ENCODE data around the gene DEGS2.

DEGS2 gene

DNA sequence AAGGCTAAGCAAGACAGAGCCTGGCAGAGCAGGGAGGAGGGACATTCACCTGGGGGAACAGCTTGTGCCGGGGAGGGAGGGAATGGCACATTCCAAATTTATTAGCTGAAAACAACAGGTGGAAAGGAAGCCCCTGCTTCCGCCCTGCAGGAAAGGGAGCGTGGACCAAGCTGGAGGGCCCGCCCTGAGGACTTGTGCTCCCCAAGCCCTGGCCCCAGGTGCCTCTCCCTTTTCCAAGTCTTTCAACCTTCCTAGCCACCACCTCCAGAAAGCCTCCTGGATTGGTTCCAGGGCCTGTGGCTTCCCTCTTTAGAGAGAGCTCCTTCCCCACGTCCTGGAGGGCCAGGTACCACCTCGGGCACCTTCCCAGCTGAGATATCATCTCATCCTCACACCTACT lies 2.7 kb downstream of the DEGS2 start:
- ATAC-seq (ENCODE audit: insufficient read depth, low read depth) (no peak), DNase-seq (no peak)
- TF ChIP-seq EZH2 (IDR thresholded peaks at IDR 0.05; ENCODE audit: borderline replicate concordance, low read depth, low read length, severe bottlenecking): no peak
- TF ChIP-seq, protein P1, sequence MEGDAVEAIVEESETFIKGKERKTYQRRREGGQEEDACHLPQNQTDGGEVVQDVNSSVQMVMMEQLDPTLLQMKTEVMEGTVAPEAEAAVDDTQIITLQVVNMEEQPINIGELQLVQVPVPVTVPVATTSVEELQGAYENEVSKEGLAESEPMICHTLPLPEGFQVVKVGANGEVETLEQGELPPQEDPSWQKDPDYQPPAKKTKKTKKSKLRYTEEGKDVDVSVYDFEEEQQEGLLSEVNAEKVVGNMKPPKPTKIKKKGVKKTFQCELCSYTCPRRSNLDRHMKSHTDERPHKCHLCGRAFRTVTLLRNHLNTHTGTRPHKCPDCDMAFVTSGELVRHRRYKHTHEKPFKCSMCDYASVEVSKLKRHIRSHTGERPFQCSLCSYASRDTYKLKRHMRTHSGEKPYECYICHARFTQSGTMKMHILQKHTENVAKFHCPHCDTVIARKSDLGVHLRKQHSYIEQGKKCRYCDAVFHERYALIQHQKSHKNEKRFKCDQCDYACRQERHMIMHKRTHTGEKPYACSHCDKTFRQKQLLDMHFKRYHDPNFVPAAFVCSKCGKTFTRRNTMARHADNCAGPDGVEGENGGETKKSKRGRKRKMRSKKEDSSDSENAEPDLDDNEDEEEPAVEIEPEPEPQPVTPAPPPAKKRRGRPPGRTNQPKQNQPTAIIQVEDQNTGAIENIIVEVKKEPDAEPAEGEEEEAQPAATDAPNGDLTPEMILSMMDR (IDR thresholded peaks at IDR 0.05; ENCODE audit: borderline replicate concordance, extremely low read depth, low read length, poor library complexity, severe bottlenecking): no peak
- Histone ChIP-seq H3K9me3 (ENCODE audit: insufficient read depth, low read length, severe bottlenecking) (peaks cover 11% of the 10 kb centered on the region), H3K36me3 (ENCODE audit: insufficient read depth, low read length) (no peaks in the 10 kb centered on the region), H3K4me1 (ENCODE audit: insufficient read depth, low read length) (no peaks in the 10 kb centered on the region), H3K9ac (ENCODE audit: low read depth, low read length) (no peak overlapping the region), H2AFZ (ENCODE audit: low read depth, low read length) (no peak overlapping the region), H3K27me3 (ENCODE audit: insufficient read depth, low read length, poor library complexity) (no peaks in the 10 kb centered on the region), H3K79me2 (ENCODE audit: insufficient read depth, low read length) (no peaks in the 10 kb centered on the region), H3K27ac (ENCODE audit: low read length) (no peak overlapping the region), H3K4me2 (ENCODE audit: insufficient read depth, low read length) (no peak overlapping the region), H3K4me3 (ENCODE audit: low read depth in 1 of 2, low read length in 2 of 2) (no peak overlapping the region), H4K20me1 (ENCODE audit: insufficient read depth, low read length) (no peaks in the 10 kb centered on the region)

DNA sequence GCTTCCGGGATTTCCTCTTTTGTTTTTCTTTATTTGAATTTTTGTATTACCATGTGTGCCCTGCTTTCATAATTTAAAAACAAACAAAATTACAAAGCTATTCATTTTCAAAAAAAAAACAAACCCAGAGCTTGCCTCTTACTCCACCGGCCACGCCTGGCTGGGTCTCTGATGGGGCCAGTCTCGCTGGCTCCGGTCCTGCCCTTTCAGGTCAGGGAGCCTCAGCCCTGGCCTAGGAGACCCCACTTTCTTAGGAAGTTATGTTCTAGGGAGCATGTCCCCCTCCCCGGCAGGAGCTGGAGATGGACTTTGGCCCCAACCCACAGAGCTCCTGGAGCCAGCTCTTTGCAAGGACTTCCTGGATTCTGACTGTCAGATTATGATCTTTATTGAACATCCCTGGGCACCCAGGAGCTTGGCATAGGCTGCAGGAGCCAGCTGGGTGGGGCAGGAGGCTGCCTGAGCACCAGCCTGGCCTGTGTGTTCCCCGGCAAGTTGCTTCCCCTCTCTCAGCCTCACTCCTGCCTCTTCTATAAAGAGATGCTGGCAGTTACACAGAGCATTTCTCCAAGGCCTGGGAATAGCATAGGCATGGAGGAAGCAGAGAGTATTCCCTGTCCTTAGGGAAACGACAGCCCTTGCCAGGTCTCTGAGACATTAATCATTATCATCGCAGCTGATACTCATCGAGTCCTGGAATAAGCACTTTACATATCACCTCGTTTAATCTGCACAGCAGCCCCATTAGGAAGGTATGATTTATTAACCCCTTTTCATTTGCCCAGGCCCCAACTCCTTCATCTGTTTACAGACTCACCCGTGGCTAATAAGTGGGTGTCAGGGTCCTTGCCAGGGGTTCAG lies 3.5 kb downstream of the DEGS2 start:
- Histone ChIP-seq H3K4me2 (ENCODE audit: insufficient read depth, low read length) (no peak overlapping the region), H4K20me1 (ENCODE audit: insufficient read depth, low read length) (no peaks in the 10 kb centered on the region), H3K27ac (ENCODE audit: low read length) (no peak overlapping the region), H3K79me2 (ENCODE audit: insufficient read depth, low read length) (no peaks in the 10 kb centered on the region), H3K9ac (ENCODE audit: low read depth, low read length) (no peak overlapping the region), H3K9me3 (ENCODE audit: insufficient read depth, low read length, severe bottlenecking) (peaks cover 11% of the 10 kb centered on the region), H2AFZ (ENCODE audit: low read depth, low read length) (no peak overlapping the region), H3K27me3 (ENCODE audit: insufficient read depth, low read length, poor library complexity) (no peaks in the 10 kb centered on the region), H3K36me3 (ENCODE audit: insufficient read depth, low read length) (no peaks in the 10 kb centered on the region), H3K4me3 (ENCODE audit: low read depth in 1 of 2, low read length in 2 of 2) (no peak overlapping the region), H3K4me1 (ENCODE audit: insufficient read depth, low read length) (no peaks in the 10 kb centered on the region)
- TF ChIP-seq EZH2 (IDR thresholded peaks at IDR 0.05; ENCODE audit: borderline replicate concordance, low read depth, low read length, severe bottlenecking): no peak
- TF ChIP-seq, protein P1 (IDR thresholded peaks at IDR 0.05; ENCODE audit: borderline replicate concordance, extremely low read depth, low read length, poor library complexity, severe bottlenecking): no peak
- DNase-seq (no peak), ATAC-seq (ENCODE audit: insufficient read depth, low read depth) (no peak)

DNA sequence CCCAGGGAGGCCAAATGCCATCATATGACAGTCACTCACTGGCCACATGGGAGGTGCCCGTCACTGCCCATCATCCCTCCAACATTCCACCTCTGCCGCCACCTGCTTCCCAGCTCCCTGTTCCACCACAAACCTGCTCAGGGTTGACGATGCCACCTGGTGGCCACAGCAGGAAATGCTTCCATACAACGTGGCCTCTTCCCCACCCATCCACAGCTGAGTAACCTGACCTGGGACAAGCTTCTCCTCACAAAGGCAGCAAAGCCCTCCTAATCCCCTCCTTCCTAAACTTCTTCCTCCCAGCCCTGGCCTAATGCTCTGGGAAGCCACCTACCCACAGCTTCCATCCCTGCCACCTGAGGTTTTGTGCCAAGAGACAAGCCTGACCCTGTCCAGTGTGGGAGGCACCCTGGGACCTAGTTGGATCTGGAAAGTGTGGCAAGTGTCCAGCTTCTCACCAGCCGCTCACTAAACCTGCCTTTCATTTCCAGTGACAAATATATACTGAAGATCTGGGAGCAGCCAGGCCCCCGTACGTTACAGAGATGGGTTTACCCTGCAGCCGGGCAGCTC lies 4.3 kb downstream of the DEGS2 start:
- ATAC-seq (ENCODE audit: insufficient read depth, low read depth) (0 out of 3 replicates have a peak, but pooled peaks have one; percentile 21), DNase-seq (peak; percentile 49)
- H2AFZ ChIP-seq (ENCODE audit: low read depth, low read length): no peak overlapping the region

More for the DNA sequence above, 4.3 kb downstream of the DEGS2 start:
- Histone ChIP-seq H3K27ac (ENCODE audit: low read length) (no peak overlapping the region), H3K9me3 (ENCODE audit: insufficient read depth, low read length, severe bottlenecking) (peaks cover 11% of the 10 kb centered on the region), H3K79me2 (ENCODE audit: insufficient read depth, low read length) (no peaks in the 10 kb centered on the region), H4K20me1 (ENCODE audit: insufficient read depth, low read length) (no peaks in the 10 kb centered on the region), H3K9ac (ENCODE audit: low read depth, low read length) (no peak overlapping the region), H3K4me1 (ENCODE audit: insufficient read depth, low read length) (no peaks in the 10 kb centered on the region), H3K36me3 (ENCODE audit: insufficient read depth, low read length) (no peaks in the 10 kb centered on the region), H3K4me3 (ENCODE audit: low read depth in 1 of 2, low read length in 2 of 2) (no peak overlapping the region), H3K27me3 (ENCODE audit: insufficient read depth, low read length, poor library complexity) (no peaks in the 10 kb centered on the region), H3K4me2 (ENCODE audit: insufficient read depth, low read length) (no peak overlapping the region)
- no peak for TF ChIP-seq EZH2 (IDR thresholded peaks at IDR 0.05; ENCODE audit: borderline replicate concordance, low read depth, low read length, severe bottlenecking)
- TF ChIP-seq, protein P1 (IDR thresholded peaks at IDR 0.05; ENCODE audit: borderline replicate concordance, extremely low read depth, low read length, poor library complexity, severe bottlenecking): peak; percentile 82
